Natural killer cell (primary cell): ENCODE results near the gene WDR76. TPM values are rescaled to one million over a fixed set of nuclear protein-coding genes. Genes with fewer than 3 reads are reported as not detected.
A peak's percentile ranks its signal among the peaks of the same experiment; 100 is the strongest.

ENCODE experiments used
- ATAC-seq, 3 donors: fragments of 150-1000 bp in 2 of 3; fragments of 200-7000 bp in 1 of 3; cut with Tn5 transposase; 1 replicate in 1 of 3; 2 replicates in 2 of 3; pipeline ENCODE4 v1.10.0; 2021; ENCODE audit warnings: mild to moderate bottlenecking in 2 of 3, moderate library complexity in 2 of 3
- DNase-seq, 2 donors: peaks; one replicate each; pipeline versions ENCODE4 v3.0.0 to v3.0.0-alpha.2; 2013 to 2021; ENCODE audit warnings: mixed read lengths in 1 of 2
- H3K27ac ChIP-seq: one replicate; pipeline ENCODE4 v1.5.1; 2013; ENCODE audit warnings: mild to moderate bottlenecking, low read length
- H3K27me3 ChIP-seq: one replicate; pipeline ENCODE4 v1.6.1; 2013; ENCODE audit warnings: low read length; ENCODE audit not compliant: control insufficient read depth, insufficient read depth
- H3K36me3 ChIP-seq: one replicate; pipeline ENCODE4 v1.6.1; 2013; ENCODE audit warnings: low read length; ENCODE audit not compliant: control insufficient read depth, insufficient read depth
- H3K4me1 ChIP-seq: one replicate; pipeline ENCODE4 v1.6.1; 2013; ENCODE audit warnings: low read length; ENCODE audit not compliant: control insufficient read depth, insufficient read depth
- H3K4me3 ChIP-seq: one replicate; pipeline ENCODE4 v1.5.1; 2013; ENCODE audit warnings: low read length
- H3K9me3 ChIP-seq: one replicate; pipeline ENCODE4 v1.6.1; 2013; ENCODE audit warnings: low read length; ENCODE audit not compliant: control insufficient read depth, insufficient read depth
- H3K27ac Mint-ChIP-seq, 2 donors: one replicate each; pipeline ENCODE4 v1.8.0; 2022; ENCODE audit warnings: mild to moderate bottlenecking in 2 of 2, mixed read lengths in 2 of 2, moderate library complexity in 1 of 2
- H3K27me3 Mint-ChIP-seq, 2 donors: one replicate each; pipeline ENCODE4 v1.8.0; 2022; ENCODE audit warnings: low read depth in 2 of 2, mixed read lengths in 2 of 2
- H3K36me3 Mint-ChIP-seq: one replicate; pipeline ENCODE4 v1.8.0; 2022; ENCODE audit warnings: mixed read lengths
- H3K4me1 Mint-ChIP-seq, 2 donors: one replicate each; pipeline ENCODE4 v1.8.0; 2022; ENCODE audit warnings: mixed read lengths in 2 of 2
- H3K4me3 Mint-ChIP-seq: one replicate; pipeline ENCODE4 v1.8.0; 2022; ENCODE audit warnings: mild to moderate bottlenecking, moderate library complexity, mixed read lengths
- H3K9me3 Mint-ChIP-seq, 2 donors: one replicate each; pipeline ENCODE4 v1.8.0; 2022; ENCODE audit warnings: mixed read lengths in 2 of 2
- CTCF ChIP-seq: fragments of 200-600 bp; IDR thresholded peaks from one replicate; pipeline ENCODE4 v1.8.0; 2022; ENCODE audit warnings: antibody characterized with exemption
- WGBS: methylation state at CpG from one replicate; pipeline ENCODE4 v1.1.7; 2013; ENCODE audit warnings: missing lambda C conversion rate; ENCODE audit not compliant: insufficient coverage; 5-methylcytosine and 5-hydroxymethylcytosine counted together
- intact Hi-C: fragments of 100-400 bp; cut with micrococcal nuclease; formaldehyde crosslinking; loops from one replicate; pipeline ENCODE4 v1.14.2; 2022
- total RNA-seq, 4 donors: library from RNA; stranded (reverse); fragments of 120-200 nt in 1 of 4; gene quantifications; one replicate each; pipeline versions ENCODE4 v1.2.3 to v1.2.4, GENCODE V29; 2013 to 2022

Gene WDR76
- total RNA-seq, 3 donors from 2014 or later (not counting 1 experiment from before 2014, with no cell fraction given), result 12.4 to 12.9 (median 12.8) TPM

GRCh38 chr15:43876872-43877271 lies 50.1 kb downstream of the WDR76 start:
- Histone ChIP-seq H3K27ac (no peak overlapping the region), H3K4me1 (no peaks in the 10 kb centered on the region), H3K4me3 (no peak overlapping the region), H3K27me3 (no peaks in the 10 kb centered on the region), H3K9me3 (no peaks in the 10 kb centered on the region), H3K36me3 (no peaks in the 10 kb centered on the region)
- intact Hi-C loops, result no loop called here
- 92% methylated on average over 2 of the region's 3 CpGs for WGBS
- Mint-ChIP-seq H3K4me3 (no peak overlapping the region), H3K27ac (peak overlapping the region in 1 of 2 donors; percentile 49), H3K36me3 (no peaks in the 10 kb centered on the region), H3K9me3 (no peaks in the 10 kb centered on the region), H3K27me3 (no peaks in the 10 kb centered on the region), H3K4me1 (no peaks in the 10 kb centered on the region)
- ATAC-seq (no peak), DNase-seq (no peak)
- TF ChIP-seq CTCF, result no peak

- no peaks in the 10 kb centered on the region for H3K4me1 Mint-ChIP-seq
- Histone ChIP-seq H3K27me3 (no peaks in the 10 kb centered on the region), H3K4me1 (no peaks in the 10 kb centered on the region), H3K27ac (no peak overlapping the region), H3K36me3 (no peaks in the 10 kb centered on the region), H3K4me3 (no peak overlapping the region), H3K9me3 (no peaks in the 10 kb centered on the region)
- H3K4me3 Mint-ChIP-seq, result no peak overlapping the region
- intact Hi-C loops, result no loop called here
- H3K9me3 Mint-ChIP-seq, result no peaks in the 10 kb centered on the region
- TF ChIP-seq CTCF, result no peak
- no peak overlapping the region for H3K27ac Mint-ChIP-seq
- no peaks in the 10 kb centered on the region for H3K27me3 Mint-ChIP-seq
- WGBS, result 100% methylated on average over 4 of the region's 4 CpGs
- no peaks in the 10 kb centered on the region for H3K36me3 Mint-ChIP-seq
- DNase-seq (no peak), ATAC-seq (no peak)
Observed at GRCh38 chr15:43877371-43877770, 50.6 kb downstream of the WDR76 start.

GRCh38 chr15:43878446-43878845 lies 51.6 kb downstream of the WDR76 start:
- H3K9me3 ChIP-seq, result no peaks in the 10 kb centered on the region
- H3K4me3 Mint-ChIP-seq, result no peak overlapping the region
- DNase-seq (no peak), ATAC-seq (no peak)
- no peaks in the 10 kb centered on the region for H3K4me1 ChIP-seq
- no peak overlapping the region for H3K27ac ChIP-seq
- intact Hi-C loops, result no loop called here
- no peak overlapping the region for H3K27ac Mint-ChIP-seq
- no peaks in the 10 kb centered on the region for H3K36me3 Mint-ChIP-seq
- no peak for TF ChIP-seq CTCF
- H3K4me1 Mint-ChIP-seq, result no peaks in the 10 kb centered on the region
- H3K4me3 ChIP-seq, result no peak overlapping the region
- WGBS, result 97% methylated on average over 2 of the region's 2 CpGs
- no peaks in the 10 kb centered on the region for H3K36me3 ChIP-seq
- no peaks in the 10 kb centered on the region for H3K27me3 ChIP-seq
- H3K9me3 Mint-ChIP-seq, result no peaks in the 10 kb centered on the region
- H3K27me3 Mint-ChIP-seq, result no peaks in the 10 kb centered on the region
